Glomerular visceral epithelial cell (primary cell): ENCODE results near the gene DNAJB2.
"Not testable (repeated sequence)": the region's sequence is repeated elsewhere in the genome, so short reads cannot be mapped to it uniquely, and the experiment has no call there.

ENCODE experiments used
- DNase-seq: peaks from one replicate; pipeline ENCODE4 v3.0.0-alpha.2; 2016; ENCODE audit errors: extremely low spot score

The DNAJB2 gene

DNA sequence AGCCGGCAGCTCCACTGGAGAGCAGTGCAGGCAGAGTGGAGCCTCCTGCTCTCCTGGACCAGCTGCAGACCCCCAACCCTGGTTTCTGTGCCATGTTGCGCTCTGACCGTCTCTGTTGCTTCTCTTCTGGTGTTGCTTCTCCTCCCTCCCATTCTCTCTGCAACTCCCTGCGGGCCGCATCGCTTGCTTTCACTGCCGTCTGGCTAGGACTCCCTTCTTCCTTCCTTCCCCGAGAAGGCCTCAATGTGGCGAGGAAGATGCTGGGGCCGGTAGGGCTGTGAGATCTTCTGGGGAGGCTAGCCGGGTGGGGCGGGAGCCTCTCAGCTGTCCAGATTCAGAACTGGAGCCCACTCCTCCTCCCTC is 6.2 kb downstream of the DNAJB2 start:
- no peak for DNase-seq

DNA sequence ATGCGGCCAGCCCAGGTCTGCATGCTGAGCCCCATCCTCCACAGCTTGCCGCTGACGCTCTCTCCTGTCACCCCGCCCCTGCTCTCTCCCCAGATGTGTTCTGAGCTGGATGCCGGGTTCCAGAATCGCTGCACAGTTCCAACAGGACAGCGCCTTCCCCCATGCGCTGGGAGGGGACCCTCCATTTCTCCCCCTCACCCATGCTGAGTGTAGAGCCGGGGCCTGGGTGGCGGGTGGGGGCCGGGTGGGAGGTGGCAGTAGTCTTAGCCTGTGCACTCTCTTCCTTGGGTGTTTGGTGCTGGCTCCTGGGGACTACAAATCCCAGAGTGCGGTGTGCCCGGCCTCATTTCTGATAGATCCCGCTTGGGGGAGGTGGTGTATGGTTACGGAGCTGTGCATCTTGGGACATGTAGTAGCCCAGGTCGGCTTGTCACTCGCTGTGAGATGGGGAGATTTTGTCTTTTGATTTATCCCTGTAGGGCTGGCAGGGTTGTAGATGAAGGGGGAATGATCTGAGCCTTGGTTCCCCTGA is 6.8 kb downstream of the DNAJB2 start:
- DNase-seq, result no peak

DNA sequence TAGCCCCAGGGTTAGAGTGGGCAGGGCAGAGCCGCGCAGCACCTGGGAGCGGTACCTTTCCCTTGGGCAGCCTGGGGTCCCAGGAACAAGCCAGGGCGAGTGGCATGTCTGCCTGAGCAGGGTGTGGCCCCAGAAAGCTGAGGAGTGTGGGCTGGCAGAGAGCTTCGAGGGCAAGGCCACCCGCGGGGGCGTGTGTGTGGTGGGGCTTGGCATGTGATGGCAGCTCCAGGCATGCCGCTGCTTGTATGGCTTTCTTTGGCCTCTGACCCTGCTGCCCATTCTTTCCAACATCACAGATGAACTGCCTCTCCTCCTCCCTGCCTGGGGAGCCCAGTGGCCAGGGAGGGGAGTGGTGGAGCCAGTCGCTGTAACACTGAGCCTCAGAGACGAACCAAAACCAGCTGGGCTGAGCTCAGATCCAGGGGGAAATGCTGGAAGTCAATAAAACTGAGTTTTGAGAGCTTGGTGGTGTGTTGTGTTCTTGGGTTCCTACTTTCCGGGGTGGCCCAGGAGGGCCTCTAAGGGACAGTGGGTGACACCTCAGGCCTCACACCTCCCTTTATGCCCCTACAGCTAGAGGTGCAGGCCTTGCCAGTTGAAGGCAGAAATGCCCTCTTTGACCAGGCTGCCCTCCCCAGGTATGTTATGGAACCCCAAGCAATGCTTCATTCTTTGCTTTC is 7.4 kb downstream of the DNAJB2 start:
- peak; percentile 47 for DNase-seq

DNA sequence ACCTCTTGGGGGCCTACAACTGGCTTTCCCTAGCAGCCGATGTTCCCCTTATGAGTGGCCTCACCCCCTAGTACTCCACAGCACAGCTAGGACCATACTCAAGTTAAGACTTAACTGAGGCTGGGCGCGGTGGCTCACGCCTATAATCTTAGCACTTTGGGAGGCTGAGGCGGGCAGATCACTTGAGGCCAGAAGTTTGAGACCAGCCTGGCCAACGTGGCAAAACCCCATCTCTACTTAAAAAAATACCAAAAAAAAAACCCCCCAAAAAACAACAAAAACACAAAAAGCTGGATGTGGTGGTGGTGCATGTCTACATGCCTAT is 7.9 kb downstream of the DNAJB2 start:
- not testable (repeated sequence) for DNase-seq

- DNase-seq, result no peak
These were observed 8.6 kb downstream of the DNAJB2 start for GRCh38 chr2:219287580-219288265.

- DNase-seq, result no peak
These were observed 10.0 kb downstream of the DNAJB2 start for GRCh38 chr2:219289195-219289536.

GRCh38 chr2:219289537-219290361 is 10.6 kb downstream of the DNAJB2 start:
- peak; percentile 67 for DNase-seq

DNA sequence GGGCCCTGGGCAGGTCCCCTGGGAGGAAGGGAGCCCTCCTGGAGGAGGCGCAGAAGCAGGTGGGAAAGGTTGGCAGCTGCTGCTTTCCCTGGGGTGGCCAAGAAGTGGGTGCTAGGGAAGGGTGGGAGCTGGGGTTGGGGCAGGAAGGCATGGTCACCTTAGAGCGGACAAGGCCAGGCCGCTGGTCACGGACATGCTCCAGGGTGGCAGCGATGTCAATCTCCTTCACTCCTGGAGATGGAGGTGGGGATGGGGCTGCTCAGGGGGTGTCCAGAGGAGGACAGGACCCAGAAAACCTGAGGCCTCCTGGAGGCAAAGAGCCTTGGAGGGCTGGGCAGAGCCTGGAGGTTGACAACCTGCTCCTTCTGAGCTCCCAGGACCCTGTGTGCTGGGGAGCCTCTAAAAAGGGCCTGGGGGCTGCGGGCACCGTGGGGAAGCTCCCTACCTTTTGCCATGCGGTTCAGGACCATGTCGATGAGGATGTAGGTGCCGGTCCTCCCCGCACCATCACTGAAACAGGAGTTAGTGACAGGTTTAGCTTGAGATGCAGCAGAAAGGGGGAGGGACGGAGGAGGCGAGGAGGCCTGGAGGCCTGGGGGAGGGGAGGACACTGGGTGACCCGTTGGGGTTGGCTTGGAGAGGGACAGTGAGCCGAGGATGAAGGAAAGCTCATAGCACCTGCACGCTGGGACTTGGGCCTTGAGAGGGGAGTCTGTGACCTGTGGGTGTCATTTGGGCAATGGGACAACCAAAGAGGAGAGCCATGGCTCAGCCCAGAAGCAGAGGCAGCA is 11.4 kb downstream of the DNAJB2 start:
- DNase-seq, result no peak

- DNase-seq, result no peak
These were observed 12.2 kb downstream of the DNAJB2 start for GRCh38 chr2:219291394-219291793.

GRCh38 chr2:219291910-219292490 is 12.8 kb downstream of the DNAJB2 start:
- DNase-seq, result no peak

- DNase-seq, result no peak
These were observed 13.4 kb downstream of the DNAJB2 start for GRCh38 chr2:219292616-219293015.

GRCh38 chr2:219293736-219294231 is 14.6 kb downstream of the DNAJB2 start:
- no peak for DNase-seq

- DNase-seq, result peak; percentile 89
These were observed 15.5 kb downstream of the DNAJB2 start for GRCh38 chr2:219294356-219295351.

- DNase-seq, result no peak
These were observed 17.0 kb downstream of the DNAJB2 start for GRCh38 chr2:219296142-219296541.

- DNase-seq, result no peak
These were observed 17.6 kb downstream of the DNAJB2 start for GRCh38 chr2:219296631-219297391.

DNA sequence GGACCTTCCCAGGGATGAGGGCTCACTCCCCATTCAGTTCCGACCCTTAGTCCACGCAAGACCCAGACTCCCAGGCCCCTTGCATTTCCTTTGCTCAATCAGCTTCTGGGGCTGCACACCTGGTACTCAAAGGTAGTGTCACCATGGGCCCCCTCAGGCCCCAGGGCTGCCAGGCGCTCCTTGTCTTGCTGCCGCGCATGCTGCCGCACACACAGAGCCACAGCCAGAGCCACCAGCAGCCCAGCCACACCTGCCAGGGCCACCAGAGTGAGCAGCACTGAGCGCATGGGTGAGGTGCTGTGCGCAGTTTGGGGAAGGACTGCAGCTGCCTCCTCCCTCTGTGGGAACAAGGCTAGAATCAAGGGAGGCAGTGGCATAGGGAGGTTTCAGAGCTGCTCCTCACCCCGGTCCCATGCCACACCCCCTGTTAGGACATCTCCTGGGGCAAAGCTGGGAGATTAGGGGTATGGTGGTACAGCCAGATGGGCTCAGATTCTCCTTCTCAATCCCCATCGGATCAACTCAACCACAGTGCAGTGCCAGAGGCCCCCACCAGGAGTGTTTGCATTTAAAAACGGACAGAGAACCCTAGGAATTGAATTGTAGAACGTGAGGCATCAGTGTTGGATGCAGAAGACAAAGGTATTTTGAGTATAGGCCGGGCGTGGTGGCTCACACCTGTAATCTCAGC is 18.7 kb downstream of the DNAJB2 start:
- no peak for DNase-seq

DNA sequence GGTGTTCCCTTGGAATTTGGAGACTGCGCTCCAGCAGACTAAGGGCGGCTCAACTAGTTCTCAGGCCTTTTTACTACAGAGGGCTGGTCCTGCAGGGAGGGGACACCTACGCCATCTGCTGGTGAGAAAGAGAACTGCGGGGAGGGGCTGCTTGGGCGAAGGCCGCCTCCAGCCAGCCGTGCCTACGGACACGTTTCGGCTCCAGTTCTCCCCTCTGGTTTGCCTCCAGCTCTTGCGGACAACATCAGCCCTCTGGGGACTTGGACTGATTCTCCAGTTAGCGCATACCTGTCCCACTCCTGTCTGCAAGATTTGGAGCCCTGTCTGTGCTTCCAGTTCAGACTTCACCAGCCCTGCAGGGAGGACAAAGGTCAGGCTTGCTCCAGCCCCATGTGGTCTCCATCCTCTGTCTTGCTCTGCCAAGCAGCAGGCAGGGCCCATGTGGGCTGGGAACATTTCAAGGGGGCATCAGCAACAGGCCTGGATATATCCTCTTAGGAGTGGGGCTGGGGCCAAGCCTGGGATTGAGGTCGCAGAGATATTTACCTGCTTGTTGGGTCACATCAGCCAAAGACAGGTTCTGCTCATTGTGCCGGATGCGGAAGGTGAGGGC is 19.7 kb downstream of the DNAJB2 start:
- DNase-seq, result peak; percentile 84

DNA sequence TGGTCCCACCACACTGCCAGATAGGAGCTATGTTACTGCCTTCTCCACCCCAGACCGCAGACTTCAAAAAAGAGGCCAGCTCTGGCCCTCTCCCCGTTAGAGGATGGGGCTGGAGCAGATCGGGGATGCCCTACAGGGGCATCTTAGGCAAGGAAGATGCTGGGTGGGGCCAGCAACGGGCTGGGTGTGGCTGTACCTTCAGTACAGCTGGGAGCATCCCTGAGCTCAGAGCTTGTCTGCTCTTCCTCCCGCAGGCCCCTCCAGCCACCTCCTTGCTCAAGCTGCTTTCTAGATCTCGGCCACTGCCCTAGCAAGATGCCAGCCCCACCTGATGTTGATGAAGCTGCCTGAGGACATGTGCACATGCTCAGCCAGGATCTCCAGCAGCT is 20.2 kb downstream of the DNAJB2 start:
- DNase-seq, result no peak
